Amniotic stem cell (primary cell): ENCODE measurements around the gene HOPX.
"Not testable (repeated sequence)": the region's sequence is repeated elsewhere in the genome, so short reads cannot be mapped to it uniquely, and the experiment has no call there.

ENCODE experiments used
- DNase-seq: peaks from one replicate; lab custom pipeline; 2025; lab: John Stamatoyannopoulos, UW

HOPX gene

DNA sequence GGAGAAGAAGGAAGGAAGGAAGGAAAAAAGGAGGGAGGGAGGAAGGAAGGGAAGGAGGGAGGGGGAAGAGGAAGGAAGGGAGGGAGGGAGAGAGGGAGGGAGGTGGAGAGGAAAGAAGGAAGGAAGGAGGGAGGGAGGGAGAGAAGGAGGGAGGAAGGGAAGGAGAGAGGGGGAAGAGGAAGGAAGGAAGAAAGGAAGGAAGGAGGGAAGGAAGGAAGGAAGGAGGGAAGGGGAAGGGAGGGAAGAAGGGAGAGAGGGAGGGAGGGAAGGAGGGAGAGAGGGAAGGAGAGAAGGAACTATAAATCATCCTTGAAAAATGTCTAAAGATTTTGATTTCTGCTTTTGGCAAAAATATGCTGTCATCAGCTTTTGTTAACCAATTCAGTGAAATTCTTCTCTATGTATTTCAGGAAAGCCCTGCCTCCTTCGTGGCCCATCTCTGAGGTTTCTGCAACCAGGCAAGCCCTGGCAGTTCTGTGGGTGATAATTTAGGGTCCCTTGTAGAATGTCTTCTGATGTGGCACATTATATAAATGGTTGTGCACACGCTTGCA, 7.1 kb upstream of the HOPX start:
- DNase-seq, result no peak

GRCh38 chr4:56686537-56687231, 5.6 kb upstream of the HOPX start:
- DNase-seq, result no peak

- DNase-seq, result no peak
These were observed 3.4 kb upstream of the HOPX start for GRCh38 chr4:56684320-56685050.

DNA sequence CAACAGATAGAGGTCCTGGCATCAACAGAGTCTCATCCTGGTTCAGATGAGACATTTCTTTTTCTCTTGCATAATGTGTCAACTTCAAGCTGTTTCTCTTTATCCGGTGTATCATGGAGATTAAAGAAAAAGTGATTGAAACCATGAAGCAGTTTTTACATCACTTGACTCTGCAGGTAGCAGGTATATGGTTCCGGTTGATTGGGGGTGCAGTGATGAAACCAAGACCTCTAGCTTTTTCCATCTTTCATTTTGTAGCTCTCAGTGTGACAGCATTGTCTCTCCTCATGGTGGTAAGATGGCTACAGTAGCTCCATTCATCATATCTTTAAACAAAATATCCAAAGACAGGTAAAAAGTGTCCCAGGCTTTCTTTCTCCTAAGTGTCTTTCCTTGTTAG, 2.4 kb upstream of the HOPX start:
- no peak for DNase-seq

- no peak for DNase-seq
These were observed 893 bp upstream of the HOPX start for GRCh38 chr4:56681853-56682525.

- DNase-seq, result no peak
These were observed 830 bp downstream of the HOPX start for GRCh38 chr4:56680266-56680665.

DNA sequence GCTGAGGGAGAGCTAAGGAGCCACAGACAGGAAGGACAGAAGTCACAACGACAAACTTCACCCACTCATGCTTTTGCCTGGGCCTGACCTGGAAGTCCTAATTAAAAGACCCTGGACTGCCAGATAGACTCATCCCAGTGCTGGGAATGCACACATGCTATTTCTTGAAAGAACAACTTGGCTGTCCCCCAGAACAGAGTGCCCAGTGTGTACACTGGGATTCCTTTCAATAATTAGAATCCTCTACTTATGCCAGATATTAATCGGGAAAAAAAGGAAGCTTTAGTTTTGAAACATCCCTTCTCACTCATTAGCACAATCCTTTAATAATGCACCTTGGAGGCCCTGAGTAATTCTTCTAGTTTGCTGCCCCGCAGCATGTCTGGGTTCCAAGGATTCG, 3.4 kb downstream of the HOPX start:
- no peak for DNase-seq

GRCh38 chr4:56674984-56675383, 6.1 kb downstream of the HOPX start:
- no peak for DNase-seq

GRCh38 chr4:56671860-56672259, 9.2 kb downstream of the HOPX start:
- DNase-seq, result no peak

DNA sequence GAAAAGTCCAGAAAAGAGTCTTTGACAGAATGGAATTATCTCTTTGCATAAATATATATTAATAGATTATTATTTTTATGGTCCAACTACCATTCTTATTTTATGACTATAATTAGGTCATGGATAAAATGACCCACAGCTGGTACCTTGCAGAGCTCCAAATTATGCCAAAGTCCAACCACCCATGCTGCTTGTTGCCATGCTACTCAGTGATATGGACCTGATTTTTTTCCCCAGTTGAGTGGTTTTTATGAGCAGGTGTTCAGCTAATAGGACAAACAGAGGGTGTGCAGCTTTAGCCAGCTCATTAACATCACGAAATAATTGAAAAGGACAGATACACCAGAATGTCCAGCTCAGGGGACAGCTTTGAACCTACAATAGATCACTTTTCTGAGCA, 9.7 kb downstream of the HOPX start:
- no peak for DNase-seq

- DNase-seq, result no peak
These were observed 12.8 kb downstream of the HOPX start for GRCh38 chr4:56668267-56668666.

DNA sequence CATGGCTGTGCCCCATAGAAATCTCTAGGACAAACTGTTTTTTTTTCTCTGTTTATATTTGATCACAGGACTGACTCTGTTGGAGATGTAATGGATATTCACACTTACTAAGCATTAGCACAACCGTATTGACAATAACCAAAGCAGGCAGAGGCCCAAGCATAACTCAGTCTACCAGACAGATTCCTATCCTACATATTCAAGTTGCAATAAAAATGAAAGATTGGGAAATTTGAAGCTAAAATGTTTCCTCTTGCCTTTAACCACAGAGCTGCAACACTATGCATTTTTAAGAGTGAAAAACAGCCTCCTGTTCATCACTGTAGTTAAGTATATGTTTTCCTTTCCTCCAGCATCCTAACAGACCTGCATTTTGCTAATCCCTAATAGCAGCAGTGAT, 13.7 kb downstream of the HOPX start:
- not testable (repeated sequence) for DNase-seq

DNA sequence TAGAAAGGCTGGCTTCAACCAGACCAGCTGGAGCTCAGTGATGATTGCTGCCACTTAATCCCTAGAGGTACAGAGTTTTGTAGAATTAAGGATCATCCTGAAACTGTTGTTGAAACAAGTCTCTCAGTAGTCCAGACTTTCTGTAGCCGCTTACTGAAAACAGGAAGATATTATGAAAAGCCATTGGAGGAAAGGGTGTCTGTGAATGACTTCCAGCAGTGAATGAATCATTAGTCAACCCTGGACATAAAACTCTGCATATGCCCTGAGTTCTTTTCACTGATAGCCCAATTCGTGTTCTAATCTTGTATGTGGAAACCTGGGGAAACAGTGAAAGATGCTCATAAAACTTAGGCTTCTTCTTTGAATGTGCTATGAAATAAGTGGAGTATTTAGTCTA, 14.8 kb downstream of the HOPX start:
- no peak for DNase-seq

GRCh38 chr4:56665781-56666180, 15.3 kb downstream of the HOPX start:
- no peak for DNase-seq

DNA sequence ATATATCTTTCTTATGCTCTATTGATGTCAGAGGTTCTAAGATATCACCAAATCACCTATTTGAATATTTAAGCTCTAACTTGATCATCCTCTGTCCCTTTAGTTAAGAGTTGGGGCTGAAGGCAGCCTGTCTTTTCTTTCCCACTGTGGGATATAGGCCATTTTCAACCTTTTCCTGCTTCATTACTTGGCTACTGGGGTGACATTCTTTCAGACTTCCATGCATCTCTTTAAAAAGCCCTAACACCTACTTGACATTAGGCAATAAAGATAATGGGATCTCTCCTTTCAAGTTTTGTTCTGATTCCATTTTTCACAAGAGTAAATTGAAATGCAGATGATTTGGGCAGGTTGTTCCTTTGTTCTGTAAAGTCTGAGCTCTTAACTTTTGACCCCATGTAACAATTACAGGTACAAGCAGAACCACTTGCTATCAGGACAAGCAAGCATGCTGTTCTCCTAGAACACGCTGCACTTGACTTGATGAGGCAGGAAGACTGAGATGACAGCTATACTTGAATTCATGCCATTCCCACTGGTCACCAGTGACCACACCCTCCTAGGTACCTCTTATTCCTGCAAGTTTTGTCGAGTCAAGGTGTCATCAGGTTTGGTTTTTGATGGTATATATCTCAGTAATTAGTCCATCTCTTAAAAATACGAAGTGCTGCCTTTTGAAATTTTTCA, 18.2 kb downstream of the HOPX start:
- no peak for DNase-seq

- no peak for DNase-seq
These were observed 21.1 kb downstream of the HOPX start for GRCh38 chr4:56659946-56660345.

DNA sequence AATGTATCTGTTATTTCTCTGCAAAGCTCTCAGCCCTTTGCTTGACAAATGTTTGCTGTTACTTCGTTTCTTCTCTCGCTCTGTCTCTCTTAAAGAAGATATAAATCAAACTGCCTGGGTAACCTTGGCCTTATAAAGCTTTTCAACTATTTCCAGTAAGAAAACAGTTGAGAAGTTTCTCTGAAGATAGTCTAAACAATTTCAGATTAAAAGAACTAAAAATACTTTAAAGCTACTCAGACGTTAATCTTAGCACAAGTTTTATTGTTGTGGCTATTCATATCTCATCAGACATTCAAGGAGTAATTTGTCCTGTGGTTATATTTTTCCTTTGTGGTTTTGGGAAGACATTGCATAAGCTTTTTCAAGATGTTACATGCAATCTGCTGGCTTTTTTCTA, 22.6 kb downstream of the HOPX start:
- DNase-seq, result no peak

DNA sequence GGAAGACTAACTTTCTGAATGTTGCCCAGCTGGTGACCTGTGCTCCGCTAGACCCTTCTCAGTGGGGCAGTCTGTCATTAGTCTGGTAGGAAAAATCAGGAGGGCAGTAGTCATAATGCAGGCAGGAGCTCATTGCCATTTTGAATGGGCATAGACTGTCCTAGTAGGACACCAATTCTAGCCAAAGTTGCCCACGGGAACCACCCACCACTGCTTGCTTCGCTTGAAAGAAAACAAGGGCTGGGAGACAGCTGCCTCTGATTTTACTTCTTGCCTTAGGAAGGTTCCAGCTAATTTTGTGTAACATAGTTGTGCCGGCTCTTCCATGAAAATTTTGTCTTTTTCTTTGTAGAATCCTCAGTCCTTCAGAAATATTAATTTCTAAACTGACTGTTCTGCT, 23.3 kb downstream of the HOPX start:
- DNase-seq, result no peak

DNA sequence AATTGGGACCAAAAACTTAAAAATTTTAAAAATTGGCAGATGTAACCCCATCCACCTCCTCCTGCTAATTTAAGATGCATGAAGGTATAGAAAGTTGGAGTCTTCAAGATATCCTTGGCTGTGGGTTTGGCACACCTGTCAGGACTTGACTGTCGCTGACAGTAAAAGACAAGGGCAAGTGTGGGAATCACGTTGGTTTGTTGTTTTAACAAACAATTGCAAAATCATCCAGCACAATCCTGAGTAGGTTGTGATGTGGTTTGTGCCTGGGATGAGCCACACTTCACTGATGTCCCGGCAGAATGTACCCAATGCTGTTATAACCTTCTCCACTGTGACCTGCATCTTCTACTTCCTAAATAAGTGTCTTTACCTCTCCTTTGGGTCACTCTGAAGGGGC, 24.0 kb downstream of the HOPX start:
- no peak for DNase-seq

DNA sequence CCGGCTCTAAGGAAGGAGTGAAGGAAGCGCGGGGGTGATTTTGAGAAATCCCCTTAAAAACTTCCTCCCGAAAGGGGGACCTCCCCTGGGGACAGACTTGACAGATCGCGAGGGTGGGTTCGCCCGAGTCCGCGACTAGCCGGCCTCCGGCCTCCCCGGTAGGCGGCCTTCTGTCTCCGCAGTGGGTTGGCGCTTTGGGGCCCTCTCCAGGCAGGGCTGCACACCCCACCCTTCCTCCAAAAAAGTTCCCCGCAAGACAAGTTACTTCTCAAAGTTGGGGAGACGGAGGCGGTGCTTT, 24.8 kb downstream of the HOPX start:
- DNase-seq, result no peak

DNA sequence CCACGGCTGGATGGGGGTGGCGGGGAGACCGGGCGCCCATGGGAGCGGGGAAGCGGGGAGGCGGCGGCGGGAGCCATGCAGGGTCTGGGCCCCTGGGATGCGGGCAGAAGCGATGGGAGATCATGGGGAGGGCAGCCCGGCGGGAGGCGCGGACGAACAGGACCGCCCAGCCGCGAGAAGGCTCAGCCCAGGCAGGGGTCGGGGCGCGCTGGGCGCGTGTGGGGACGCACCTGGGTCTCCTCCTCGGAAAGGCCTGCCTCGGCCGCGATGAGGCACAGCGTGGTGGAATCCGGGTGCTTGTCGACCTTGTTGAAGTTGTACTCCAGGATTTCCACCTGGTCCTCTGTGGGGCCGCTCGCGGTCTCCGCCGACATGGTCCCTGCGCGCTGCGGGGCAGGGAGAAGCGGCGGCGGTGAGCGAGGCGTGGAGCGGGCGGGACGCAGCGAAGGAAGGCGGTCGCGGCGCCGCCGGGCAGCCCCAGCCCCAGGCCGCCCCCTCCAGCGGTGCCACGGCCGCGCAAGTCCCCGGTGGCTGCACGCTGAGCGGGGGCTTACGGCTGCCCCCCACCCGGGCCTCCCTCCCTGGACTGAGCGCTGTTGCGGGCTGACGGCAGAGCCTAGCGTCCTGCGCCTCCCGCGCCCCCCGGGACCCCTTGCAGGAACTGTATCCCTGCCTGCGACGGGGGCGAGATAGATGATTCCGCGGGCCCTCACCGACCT, 25.3 kb downstream of the HOPX start:
- DNase-seq, result no peak

DNA sequence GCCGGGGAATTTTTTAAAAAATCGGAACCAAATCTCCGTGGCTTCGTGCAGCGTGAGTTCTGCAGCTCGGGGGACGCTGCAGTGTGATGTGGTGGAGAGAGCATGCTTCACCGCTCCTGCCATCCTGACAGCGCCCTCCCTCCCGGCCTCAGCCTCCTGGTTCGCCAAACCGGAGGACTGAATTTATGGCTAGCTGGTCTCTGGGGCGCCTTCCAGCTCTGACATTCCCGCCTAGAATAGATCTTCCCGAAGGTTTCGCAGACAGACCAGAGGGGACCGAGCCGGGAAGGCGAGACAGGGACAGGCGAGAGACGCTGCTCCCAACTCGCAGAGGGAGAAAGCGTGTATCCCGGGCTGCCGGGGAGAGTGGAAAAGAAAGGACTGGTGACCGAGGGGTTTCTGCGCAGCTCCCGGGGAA, 25.9 kb downstream of the HOPX start:
- no peak for DNase-seq
